ENCODE measurements around the gene TP63.

Gene TP63

DNA sequence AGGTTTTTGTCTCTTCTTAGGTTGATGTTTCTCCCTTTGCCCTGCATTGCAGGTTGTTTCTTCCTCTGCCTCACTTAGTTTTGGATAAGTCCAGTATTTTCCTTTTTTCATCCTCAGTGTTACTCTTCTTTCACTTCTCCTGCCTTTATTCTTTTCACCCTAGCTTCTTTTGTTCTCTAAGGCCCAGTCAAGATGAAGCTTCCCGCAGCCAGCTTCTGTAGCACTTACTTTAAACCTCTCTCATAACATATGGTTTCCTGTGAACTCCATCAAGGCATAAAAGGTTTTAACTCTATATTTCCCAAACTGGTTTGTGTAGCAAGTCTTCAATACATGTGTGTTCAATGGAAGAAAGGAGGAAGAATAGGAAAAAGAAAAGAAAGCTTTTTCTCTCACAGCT, 54.1 kb downstream of the TP63 start:
- DNase-seq = no peak

DNA sequence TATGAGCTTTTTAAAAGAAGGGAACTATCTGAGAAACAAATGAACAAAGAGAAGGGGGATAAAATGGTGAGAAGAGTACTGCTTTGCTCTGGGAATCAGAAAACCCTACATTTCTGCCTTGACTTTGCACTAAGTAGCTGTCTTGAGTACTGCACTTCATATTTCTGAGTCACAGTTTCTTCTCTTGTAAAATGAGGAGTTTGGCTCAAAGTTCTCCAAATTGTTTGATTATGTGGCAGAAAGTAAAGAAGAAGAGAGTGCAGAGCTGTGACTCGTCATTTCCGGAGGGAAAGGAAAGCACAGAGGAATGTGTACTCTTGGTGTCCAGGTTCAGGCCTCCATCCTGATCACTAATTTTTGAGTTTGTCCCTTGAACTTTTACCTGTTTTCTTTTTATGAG, 54.7 kb downstream of the TP63 start:
- DNase-seq = no peak

DNA sequence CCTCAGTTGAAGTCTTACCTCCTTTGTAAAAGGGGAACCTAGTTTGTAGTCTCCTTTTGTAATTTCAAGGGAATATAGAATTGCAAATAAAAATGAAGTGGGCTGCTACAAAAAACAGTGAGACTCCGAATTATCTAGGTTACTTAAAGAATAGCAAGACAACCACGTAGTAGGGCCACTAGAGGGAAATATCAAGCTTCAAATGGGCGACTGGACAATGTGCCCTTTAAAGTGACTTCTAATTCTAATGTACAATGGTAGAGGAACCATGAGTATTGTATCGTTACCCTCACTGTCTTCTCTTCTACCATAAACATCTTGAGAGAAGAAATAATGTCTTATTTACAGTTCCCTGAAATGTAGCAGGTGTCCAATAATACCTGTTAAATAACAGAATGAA, 56.3 kb downstream of the TP63 start:
- no peak for DNase-seq

DNA sequence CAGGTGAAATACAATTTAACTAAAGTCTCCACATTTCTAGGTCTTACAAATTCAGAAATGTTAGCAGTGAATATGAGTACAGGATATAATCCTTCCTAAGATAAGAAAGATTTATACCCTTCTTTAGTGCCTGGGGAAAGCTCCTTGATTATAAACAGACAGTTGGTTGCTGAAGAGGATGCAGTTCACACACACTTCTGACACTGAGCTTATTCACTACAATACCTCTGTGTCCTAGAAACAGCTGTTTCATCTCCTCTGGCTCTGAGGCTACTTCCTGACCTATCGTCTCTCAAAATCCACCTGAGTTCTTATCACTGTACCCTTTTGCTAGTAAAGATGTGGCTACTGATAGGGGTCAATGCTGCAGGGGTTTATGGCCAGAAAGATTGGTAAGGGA, 57.1 kb downstream of the TP63 start:
- DNase-seq = no peak

DNA sequence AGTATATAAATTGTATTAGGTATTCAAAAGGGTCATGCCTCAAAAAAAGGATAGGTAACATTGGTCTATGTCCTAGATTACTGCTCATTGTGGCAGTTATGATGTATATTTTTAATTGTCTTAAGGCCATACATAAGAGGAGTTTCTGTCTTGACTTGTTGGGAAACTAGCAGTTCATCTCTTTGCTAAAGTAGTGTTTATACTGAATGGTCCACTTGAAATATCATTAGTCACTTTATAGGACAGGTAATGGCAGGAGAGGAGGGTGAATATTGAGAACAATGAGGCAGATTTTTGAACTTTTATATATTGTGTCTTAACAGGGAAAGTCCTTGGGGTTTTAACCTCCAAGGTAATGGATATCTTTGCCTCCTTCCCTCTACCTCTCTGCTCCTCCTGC, 58.4 kb downstream of the TP63 start:
- no peak for DNase-seq

DNA sequence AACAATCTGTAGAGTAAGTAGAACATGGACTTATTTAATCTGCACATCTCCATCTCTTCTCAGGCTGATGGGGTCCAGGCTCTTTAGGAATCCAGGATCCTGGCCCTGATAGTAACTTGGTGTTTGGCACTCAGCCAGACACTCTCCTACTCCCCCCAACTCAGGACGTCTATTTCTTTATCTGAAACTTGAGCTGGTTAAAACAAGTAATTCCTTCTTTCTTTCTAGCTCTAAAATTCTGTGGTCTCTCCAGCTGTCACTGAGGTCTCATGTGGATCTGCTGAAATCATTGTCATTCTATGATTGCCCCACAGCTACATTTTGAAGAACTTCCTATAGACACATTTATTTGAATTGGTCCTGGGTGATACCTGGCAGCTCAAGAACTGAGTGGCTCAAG, 59.0 kb downstream of the TP63 start:
- no peak for DNase-seq

DNA sequence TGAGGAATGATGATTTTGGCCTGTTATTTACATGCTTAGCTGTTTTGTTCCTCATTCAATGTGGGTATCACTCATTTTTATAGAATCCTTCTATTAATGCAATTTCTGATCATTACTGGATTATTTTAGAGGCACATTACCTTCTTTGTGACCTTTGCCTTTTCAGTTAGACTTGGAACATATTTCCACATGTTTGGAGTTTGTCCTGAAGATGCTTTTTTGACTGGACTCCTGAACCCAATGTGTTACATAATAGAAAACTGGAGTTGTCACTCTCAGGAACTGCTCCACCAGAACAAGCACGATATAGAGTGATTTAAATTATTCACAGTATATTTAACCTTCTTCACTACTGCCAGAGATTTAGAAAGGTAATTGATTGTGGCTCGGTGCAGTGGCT, 59.5 kb downstream of the TP63 start:
- no peak for DNase-seq

DNA sequence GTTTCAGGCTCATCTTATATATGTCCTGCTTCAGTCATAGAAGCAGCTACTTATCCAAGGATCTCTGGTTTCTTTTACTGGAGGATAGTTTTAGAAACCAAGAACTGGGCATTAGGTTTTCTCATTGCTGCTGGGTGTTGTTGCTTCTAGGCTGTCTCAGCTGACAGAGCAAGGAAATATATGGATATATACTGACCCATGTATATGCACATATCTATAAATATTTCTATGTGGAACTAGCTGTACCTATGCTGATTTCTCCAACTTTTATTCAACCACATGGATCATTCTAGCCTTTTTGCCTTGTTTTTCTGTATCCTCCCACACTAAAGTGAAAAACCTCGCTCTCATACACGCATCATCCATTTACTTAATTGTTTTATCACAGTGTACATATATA, 64.2 kb downstream of the TP63 start:
- no peak for DNase-seq

DNA sequence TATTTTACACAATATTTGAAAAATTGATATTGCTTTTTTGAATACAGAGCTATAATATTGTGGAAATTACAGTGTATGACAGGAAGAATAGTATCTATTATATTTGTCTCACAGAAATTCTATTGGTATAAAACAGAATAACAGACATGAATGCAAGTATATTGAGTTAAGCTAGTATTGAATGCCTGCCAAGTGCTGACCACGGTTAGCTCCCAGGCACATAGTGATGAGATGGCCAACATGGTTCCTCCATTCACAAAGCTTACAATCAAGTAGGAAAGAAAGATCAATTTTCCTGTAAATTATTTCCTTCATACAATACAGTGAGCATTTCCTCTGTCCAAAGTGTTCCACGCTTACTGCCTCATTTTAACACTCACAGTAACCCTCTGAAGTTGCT, 67.6 kb downstream of the TP63 start:
- no peak for DNase-seq

DNA sequence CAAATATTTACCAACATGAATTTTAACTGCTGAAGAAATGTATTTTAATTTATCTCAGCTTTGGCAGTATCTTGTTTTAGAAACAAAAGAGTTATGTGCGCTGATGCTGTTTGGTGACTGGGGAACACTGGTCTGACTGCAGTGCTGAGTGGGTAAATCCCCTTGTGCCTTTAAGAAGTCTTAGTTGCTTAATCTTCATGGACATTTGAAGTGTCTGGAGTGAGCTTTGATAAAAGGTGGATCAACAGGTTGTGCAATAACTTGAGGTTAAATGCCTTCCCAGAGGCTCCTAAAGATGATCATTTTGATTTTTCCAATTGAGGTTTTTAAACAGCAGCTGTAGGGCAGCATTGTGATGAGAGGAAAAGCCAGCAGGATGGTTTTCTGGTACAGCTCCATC, 68.7 kb downstream of the TP63 start:
- DNase-seq = no peak

DNA sequence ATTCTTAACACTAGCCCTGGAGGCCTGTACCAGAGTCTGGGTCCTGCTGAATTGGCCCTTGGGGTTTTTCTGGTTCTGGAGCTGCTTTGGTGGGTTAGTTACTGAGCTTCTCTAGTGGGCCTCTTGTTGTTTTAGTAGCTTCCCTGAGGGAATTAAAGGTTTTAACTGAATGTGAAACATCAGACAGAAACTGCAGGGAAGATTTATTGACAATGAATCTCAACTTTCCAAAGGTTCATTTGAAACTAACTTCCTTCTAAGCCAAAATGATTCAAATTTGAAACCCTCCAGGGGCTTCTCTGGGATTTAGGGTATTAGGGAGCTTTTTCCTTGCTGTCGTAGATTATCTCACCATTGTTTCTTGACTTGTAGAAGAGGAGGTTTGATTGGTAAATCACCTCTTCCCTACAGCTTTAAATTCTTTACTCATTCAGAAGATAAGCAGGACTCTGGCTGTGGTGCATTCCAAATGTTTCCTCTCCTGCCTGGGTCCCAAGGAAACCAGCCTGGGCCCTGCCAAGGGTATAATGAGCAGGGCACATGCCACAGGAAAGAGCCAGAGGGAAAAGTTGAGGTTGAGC, 71.0 kb downstream of the TP63 start:
- DNase-seq = no peak

DNA sequence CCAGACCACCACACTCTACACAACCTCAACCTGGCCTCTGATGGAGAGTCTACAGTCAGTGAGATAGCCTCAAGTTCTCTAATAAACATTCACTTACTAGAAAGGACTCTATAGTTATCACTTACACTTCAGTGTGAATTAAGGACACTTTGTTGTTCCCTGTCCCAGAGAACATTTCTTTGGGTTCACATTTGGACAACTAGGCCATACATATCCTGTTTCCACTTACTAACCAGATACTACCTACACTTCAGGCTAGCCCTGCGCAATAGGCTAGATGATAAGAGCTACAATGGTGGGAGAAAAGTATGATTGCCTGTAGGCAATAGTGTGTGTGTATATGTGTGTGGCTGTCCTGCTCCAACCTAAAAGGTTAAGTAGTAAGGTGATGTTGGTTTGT, 72.7 kb downstream of the TP63 start:
- no peak for DNase-seq

DNA sequence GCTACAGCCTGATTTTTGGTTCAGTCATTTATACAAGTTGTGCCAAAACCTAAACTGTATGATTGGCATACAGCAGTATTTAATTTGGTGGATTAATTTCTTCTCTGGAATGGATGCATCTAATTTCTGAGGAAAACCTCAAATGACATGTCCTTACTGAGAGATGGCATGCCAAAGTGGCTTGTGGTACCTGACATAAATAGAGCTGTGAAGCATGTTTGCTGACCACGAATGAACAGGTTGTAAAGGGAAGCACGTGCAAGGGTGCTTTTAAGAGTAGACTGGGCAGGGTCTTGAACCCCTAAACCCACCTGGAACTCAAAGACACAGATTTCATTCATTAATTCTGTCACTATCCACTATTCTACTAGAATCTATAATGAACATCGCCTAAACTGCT, 77.2 kb downstream of the TP63 start:
- no peak for DNase-seq

DNA sequence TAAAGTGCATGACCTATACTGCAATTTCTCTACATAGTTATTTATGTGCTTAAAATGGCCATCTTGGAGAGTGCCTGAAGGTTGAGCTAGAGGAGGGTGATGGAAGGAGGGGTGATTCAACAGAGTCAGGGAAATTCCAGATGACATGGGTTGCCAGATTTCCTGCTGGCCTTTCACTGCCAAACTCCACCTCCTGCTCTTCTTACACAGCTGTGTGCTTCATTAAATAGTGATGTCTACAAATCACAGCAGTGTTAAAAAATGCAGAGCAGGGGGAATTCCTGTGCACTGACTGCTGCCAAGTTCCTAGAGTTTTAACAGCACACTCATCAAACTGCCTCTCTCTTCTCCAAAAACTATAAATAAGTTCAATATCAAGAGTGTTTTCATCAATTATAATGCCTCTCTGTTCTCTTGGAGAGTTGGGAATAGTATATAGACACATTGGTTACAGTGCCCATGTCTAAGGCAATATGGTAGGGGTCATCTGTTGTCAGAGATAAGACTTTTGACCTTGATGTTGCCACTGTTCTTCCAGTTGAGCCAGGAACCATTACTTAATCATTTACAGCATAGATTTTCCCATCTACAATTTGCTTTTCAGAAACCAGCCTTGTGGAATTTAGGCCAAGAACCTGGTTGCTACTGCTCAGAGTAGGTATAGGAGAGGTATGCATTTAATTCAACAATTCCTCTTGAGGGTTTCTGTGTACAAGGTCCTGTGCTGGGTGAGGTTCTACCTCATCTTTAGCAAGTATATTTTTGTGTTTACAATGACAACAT, 79.6 kb downstream of the TP63 start:
- peak in 3 of 4 experiments; percentile 2 to 21 (median 19) for DNase-seq

DNA sequence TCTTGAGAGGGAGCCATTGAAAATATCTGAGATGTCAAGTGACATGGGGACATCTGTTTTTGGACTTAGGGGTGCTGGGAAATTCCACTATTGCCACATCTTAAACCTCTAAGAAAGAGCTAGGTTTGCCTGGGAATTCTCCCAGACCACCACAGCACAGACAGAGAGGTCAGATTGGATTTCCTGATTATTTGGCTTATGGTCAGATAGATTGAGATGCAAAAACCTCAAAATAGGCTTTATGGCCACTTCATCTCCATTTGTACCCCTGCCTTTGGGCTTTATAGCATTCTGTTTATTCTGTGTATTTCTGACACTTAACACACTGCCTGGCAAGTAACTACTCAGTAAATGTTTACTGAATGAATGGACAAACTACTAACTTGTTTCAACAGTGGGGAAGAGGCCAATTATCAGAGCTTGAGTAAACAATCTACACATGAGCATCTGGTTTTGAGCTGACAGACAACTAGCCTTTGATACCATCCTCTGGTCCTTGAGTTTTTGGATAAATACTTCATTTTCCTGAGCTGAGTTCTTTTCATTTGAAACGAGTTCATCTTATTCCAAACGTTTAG, 81.8 kb downstream of the TP63 start:
- no peak for DNase-seq

DNA sequence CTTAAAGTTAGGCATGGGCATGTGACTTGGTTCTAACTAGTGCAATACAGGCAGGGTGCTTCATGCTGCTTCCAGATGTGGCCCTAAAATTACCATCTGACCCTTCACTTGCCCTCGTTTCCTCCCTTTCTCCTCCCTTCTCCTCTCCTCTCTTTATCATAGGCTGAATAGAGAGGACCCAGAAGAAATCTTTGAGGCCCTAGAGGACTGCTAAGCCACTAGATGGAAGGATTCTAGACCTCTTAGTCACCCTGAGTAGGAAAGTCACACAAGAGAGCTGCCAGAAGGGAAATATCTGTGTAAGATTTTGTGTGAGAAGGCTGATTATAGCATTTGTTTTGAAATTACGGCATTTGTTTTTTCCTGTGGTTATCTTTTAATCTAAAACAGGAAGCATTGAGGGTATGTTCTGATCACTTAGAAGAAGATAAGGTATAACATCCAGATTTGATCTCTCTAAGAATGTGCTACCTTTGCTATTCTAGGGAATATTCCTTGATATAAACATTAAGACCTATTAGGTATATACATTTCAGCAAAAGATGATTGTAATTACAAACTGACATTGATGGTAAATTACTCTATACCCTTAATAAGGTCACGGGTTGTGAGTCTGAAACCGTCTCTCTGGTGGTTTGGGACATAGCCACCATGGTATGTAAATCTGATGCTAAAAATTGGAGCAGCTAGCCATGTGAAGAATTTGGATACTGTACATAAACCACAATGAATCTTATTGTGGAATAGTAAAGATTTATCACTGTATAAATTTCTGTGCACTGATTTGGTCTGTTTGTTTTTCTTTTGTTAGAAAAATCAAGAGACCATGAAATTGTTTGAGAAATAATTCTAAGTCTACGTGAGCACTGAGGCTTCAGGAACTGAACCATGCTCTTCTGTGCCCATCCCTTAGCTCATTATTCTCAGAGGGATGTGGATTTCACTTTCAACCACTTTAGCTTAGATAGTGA, 84.1 kb downstream of the TP63 start:
- DNase-seq = no peak

DNA sequence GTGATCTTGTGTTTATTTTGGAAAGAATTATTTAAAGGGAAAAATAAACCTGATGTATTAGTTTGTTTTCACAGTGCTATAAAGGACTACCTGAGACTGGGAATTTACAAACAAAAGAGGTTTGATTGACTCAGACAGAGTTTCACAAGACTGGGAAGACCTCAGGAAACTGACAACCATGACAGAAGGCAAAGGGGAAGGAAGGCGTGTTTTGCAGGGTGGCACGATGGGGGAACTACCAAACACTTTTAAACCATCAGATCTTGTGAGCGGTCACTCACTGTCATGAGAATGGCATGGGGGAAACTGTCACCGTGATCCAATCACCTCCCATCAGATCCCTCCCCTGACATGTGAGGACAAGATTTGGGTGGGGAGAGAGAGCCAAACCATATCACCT, 87.0 kb downstream of the TP63 start:
- peak; percentile 26 to 66 (median 42) for DNase-seq

DNA sequence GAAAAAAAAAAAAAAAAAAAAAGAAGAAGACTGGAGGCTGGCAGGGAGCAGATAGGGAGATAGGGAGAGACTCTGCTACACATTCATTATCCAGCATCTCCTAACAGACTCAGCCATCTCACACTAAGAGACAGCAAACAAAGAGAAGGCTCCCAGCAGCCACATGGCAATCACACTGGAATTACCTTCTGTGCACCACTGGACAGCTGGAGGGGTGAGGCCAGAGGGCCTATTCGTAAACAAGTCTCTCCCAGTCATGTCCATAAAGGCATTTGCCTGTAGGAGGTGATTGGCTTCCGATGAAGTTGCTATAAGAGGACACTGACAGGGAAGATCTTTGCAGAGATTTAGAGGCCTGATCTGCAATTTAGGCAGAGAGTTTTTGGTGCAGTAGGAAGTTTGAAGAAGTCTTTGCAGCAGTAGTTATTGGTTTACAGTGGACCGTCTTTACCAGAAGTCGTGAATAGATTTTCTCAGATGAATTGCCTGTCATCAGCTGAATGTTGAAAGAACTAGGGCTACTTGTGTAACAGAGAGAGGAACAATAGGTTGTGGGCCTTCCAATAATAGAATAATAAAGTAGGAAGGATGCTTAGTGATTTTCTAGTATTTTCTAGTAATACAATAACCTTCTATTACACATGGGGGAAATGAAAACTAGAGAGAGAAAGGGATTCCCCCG, 89.7 kb downstream of the TP63 start:
- DNase-seq = peak in 1 of 4 experiments; percentile 19

DNA sequence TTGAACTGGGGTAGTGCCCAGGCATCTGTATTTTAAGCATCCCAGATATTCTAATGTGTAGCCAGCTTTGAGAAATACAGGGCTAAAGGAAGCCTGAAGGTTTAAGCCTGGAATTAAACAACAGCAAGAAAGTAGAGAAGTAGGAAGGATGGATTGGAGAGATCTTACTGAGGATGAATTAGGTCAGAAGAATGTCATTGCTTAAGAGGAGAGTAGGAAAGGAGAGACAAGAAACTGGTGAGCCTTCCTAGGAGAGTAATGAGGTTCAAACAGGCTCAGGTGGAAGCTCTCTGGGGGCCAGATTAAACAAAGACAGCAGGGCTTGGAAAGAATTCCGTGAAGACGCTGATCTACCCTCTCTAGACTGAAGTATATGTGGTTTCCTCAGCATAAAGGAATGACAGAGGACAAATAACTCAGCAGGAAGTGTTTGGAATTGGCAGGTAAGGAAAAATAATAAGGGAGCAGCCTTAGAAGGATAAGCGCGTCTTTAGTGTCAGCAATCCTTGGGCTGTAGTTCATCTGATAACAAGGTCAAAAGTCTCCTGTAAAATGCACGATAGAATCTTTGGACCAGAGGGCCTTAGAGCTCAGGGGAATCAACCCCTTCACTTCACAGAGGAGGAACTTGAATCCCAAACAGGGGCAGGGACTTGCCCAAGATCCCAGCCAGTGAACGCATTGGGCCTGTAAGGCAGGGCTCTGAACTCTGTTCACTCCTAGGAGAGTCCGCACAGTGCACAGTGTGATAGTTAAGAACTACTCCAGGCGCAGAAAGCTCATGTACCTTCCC, 90.9 kb downstream of the TP63 start:
- DNase-seq = no peak

DNA sequence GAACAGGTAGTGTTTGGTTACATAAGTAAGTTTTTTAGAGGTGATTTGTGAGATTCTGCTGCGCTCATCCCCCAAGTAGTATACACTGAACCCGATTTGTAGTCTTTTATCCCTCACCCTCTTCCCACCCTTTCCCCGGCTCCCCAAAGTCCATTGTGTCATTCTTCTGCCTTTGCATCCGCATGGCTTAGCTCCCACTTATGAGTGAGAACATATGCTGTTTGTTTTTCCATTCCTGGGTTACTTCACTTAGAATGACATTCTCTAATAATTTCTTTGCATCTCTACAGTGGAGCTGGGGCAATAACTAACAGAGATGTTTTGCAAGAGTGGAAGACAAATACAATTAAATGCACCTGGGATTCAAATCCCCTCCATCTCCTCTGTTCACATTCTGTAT, 93.2 kb downstream of the TP63 start:
- no peak for DNase-seq

DNA sequence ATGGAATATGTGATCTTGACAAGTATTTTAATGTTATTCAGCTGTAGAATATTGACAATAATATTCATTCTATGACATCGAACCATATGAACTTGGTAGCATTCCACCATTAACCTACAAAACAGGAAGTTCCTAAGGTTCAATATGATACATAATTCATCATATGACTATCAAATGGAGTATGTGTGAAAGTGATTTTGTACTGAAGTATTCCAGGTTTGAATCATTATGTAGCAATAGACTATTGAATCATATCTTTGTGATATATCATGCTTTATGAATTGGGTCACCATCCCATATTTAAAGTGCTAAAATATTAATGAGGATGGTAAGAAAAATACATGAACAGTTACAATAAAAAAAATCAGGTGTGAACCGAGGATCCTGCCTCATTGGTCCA, 95.1 kb downstream of the TP63 start:
- DNase-seq = no peak

DNA sequence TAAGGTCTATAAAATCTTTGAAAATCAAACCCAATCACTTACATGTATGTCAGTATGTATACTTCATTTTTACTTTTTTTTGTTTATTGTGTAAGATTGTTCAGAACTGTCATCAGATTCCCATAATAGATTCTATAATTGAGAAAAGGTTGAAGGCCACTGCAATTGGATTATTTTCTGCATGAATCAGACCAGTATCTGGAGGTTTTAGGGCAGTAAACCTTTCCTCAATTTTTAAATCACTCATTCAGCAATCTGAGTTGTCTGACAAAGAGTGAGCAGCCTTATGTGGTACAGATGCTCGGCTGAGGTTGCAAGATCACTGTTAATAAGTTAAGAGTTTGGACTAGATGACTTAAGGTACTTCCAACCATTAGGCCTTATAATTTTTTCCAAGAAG, 96.0 kb downstream of the TP63 start:
- no peak for DNase-seq

Data from suppressor macrophage (primary cell).